Bronchial epithelial cell (primary cell): ENCODE data around the gene GRAMD1A. TPM values are rescaled to one million over a fixed set of nuclear protein-coding genes. Genes with fewer than 3 reads are reported as not detected.

Source experiments
- DNase-seq: peaks from one replicate; pipeline ENCODE4 v3.0.0-alpha.2; 2010; ENCODE audit warnings: low read depth
- FAIRE-seq: peaks from 2 replicates; lab custom pipeline; 2011; peaks lifted over from hg19 to GRCh38; lab: Jason Lieb, UNC
- H3K27me3 ChIP-seq: 2 replicates; pipeline ENCODE4 v1.5.1; 2011; ENCODE audit warnings: low read length; ENCODE audit not compliant: control insufficient read depth, insufficient read depth
- H3K36me3 ChIP-seq: 2 replicates; pipeline ENCODE4 v1.5.1; 2011; ENCODE audit warnings: low read length; ENCODE audit not compliant: control insufficient read depth, insufficient read depth
- H3K4me3 ChIP-seq: 2 replicates; pipeline ENCODE4 v1.5.1; 2011; ENCODE audit warnings: mild to moderate bottlenecking, low read depth, low read length, control low read depth
- total RNA-seq: library from RNA; depleted of rRNA; stranded (reverse); fragments of >200 nt; gene quantifications from 2 replicates; pipeline ENCODE4 v1.2.1, GENCODE V29; 2014
- TF ChIP-seq, protein P1 (sequence below): IDR thresholded peaks from 2 replicates; pipeline ENCODE4 v1.5.1; 2011; ENCODE audit warnings: mild to moderate bottlenecking, moderate library complexity, low read length, control low read depth, inconsistent platforms; ENCODE audit not compliant: insufficient read depth, severe bottlenecking

The GRAMD1A gene
- total RNA-seq, 1 donor from 2014 or later, result 7.9 TPM

DNA sequence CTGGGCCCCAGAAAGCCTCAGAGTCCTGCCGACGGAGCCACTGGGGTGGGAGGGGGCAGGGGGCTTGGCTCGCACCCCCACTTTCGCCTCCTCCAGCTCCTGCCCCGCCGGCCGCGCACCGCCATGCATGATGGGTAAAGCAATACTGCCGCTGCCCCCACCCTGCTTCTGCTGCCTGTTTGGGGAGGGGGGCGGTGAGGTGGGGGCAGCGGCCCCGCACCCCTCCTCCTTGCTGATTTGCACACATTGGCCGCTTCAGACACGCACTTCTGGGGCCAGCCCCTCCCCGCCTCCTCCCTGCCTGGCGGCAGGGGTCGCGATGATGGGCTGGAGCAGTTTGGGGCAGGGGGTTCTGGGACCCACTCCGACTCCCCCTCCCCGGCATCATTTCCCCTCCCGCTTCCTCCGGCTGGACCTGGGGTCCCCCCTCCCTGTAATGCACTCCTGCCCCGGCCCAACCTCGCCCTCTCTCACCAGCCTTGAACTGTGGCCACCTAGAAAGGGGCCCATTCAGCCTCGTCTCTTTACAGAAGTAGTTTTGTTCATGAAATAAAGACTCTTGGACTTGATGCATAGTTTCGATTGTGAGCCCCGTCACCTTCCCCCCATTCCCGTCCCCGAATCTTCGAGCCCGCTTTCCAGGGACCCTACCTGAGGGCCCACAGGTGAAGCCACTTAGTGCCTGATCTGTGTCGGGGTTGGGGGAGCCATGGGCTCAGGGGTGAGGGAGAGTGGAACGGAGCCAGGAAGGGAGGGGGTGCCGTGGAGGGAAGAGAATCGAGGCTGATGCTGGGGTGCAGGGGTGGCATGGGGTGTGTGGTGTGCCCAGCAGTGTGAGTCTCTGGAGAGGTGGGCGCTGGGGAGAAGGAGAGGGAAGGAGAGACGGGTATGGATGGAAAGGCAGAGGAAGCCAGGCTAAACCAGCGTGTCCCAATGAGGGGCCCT is 40.0 kb downstream of the GRAMD1A start:
- peaks cover 4% of the 10 kb centered on the region for H3K27me3 ChIP-seq
- DNase-seq, result no peak
- no peaks in the 10 kb centered on the region for H3K36me3 ChIP-seq
- no peak overlapping the region for H3K4me3 ChIP-seq
- FAIRE-seq, result no peak
- TF ChIP-seq, protein P1, sequence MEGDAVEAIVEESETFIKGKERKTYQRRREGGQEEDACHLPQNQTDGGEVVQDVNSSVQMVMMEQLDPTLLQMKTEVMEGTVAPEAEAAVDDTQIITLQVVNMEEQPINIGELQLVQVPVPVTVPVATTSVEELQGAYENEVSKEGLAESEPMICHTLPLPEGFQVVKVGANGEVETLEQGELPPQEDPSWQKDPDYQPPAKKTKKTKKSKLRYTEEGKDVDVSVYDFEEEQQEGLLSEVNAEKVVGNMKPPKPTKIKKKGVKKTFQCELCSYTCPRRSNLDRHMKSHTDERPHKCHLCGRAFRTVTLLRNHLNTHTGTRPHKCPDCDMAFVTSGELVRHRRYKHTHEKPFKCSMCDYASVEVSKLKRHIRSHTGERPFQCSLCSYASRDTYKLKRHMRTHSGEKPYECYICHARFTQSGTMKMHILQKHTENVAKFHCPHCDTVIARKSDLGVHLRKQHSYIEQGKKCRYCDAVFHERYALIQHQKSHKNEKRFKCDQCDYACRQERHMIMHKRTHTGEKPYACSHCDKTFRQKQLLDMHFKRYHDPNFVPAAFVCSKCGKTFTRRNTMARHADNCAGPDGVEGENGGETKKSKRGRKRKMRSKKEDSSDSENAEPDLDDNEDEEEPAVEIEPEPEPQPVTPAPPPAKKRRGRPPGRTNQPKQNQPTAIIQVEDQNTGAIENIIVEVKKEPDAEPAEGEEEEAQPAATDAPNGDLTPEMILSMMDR, result no peak

DNA sequence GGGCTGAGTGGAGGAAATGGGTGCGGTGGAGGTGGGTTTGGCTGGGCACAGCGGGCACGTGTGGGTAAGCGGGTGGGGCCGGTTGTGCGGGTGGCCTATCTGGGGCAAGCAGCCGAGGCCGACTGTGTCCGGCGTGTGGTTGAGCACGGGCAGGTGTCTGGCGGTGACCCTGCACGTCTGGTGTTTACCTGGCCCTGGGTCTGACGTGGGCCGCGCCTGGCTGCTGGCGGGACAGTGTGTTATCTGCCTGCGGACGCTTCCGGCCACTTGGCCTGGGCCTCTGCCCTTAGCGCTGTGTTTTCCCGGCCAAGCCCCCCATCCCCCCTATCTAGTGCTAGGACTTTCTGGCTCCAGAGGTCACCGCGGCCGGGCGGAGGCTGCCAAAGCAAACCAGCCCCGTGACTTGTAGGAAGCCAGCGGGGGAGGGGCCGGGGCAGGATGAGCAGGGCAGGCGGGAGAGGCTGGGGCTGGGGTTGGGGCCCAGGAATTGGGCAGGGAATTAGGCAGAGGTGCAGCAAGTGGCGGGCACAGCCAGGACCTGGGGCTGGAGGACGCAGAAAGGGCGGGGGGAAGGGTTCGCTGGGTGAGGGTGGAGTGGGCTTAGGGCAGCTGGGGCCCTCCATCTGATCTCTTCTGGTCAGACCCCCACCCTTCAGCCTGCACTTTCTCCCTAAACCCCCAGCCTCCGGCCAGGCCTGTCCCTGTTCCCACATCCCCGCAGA is 40.9 kb downstream of the GRAMD1A start:
- DNase-seq (no peak), FAIRE-seq (no peak)
- Histone ChIP-seq H3K4me3 (no peak overlapping the region), H3K36me3 (no peaks in the 10 kb centered on the region), H3K27me3 (peaks cover 4% of the 10 kb centered on the region)
- TF ChIP-seq, protein P1, result no peak

DNA sequence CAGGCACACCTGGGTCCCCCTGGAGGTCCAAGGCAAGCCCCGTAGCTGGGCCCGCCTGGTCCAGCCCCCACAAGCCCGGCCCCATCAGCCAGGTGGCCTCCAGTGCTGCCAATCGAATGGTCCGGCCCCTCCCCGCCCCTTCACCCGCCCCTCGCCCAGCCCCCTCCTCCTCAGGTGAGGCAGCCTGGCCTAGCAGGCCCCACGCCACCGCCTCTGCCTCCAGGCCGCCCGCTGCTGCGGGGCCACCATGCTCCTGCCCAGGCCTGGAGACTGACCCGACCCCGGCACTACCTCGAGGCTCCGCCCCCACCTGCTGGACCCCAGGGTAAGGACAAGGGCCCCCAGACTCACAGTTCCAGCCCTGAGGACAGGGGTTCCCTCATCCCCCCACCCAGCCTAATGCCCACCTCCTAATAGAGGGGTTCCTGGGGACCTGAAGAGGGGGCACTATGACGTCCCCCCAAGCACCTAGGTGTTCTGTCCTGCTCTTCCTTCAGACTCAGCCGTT is 41.5 kb downstream of the GRAMD1A start, which contains the start of gene HPN:
Gene HPN, plus strand, starts transcription at position 174 of the 508 bp plus-strand sequence. CDS start 786 bp downstream, outside the sequence.
- FAIRE-seq, result no peak
- H3K4me3 ChIP-seq, result no peak within 1 kb of the TSS
- DNase-seq, result no peak
- peaks cover 4% of the 10 kb centered on the region for H3K27me3 ChIP-seq
- H3K36me3 ChIP-seq, result no peaks in the 10 kb centered on the region
- TF ChIP-seq, protein P1, result no peak

DNA sequence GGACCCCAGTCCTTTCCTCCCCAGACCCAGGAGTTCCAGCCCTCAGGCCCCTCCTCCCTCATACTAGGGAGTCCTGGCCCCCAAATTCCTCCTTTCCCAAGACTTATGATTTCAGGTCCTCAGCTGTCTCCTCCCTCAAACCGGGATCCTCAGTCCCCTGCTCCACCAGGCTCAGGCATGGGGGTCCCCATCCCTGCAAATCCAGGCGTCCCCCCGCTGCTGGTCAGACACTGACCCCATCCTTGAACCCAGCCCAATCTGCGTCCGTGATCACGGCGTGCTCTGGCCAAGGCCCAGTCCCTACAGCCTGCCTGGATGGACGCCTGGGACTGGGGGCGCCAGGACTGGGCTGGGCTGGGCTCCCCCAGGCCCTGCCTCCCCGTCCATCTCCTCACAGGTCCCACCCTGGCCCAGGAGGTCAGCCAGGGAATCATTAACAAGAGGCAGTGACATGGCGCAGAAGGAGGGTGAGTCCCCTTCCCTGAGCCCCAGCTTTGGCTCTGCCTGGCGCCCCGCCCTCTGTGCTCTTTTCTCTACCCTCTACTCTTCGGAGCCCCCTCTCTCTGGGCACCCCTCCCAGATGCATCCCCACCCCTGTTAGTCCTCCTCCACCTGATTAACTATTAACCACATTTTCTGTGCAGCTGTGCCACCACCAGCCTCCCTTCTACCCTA is 42.1 kb downstream of the GRAMD1A start:
- no peaks in the 10 kb centered on the region for H3K36me3 ChIP-seq
- FAIRE-seq (no peak), DNase-seq (no peak)
- H3K27me3 ChIP-seq, result peaks cover 4% of the 10 kb centered on the region
- TF ChIP-seq, protein P1, result no peak
- H3K4me3 ChIP-seq, result no peak overlapping the region

DNA sequence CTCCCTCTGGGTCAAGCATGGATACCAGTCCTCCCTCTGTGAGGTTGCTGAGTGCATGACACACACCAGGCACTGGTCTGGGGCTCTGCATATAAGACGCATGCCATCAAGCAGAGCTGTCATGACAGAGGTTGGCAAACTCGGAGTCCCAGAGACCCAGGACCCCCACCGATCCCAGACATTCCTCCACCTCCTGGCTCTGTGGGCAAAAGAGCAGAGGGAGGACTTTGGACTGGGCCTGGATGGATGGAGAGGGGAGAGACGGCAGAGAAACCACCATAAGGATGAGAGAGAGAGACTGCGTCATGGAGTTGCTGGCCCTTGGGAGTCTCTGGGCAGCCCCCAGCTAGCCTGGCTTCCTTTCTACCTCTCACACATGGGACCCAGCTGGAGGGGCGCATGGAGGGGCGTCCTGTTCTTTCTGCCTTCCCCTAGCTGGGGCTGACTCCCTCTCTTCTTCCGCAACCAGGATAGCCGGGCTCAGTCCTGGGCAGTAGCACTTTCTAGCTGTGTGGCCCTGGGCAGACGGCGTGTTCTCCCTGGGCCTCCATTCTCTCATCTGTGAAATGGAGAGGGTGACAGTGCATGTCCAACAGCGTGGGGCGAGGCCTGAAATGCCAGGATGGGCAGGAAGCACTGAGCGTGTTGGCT is 43.0 kb downstream of the GRAMD1A start:
- Histone ChIP-seq H3K36me3 (no peaks in the 10 kb centered on the region), H3K4me3 (no peak overlapping the region), H3K27me3 (peaks cover 4% of the 10 kb centered on the region)
- DNase-seq, result no peak
- FAIRE-seq, result no peak
- TF ChIP-seq, protein P1, result no peak
